Panc1 (cell line): Measurements from ENCODE around the gene IL16. TPM values are rescaled to one million over a fixed set of nuclear protein-coding genes. Genes with fewer than 3 reads are reported as not detected.

Experiments used
- ATAC-seq: fragments of 200-7000 bp; cut with Tn5 transposase; 2 replicates; pipeline ENCODE4 v1.9.1; 2020; ENCODE audit warnings: mild to moderate bottlenecking, moderate library complexity
- BruUV-seq: library from RNA; stranded (reverse); fragments of 400-500 nt; replicated peaks from 2 replicates; lab custom pipeline; 2021; lab: Mats Ljungman, UMichigan
- CTCF ChIA-PET: fragments of 300-600 bp; sonication (Branson Sonifier 250); formaldehyde crosslinking; loops from one replicate; lab custom pipeline; 2022; ENCODE audit warnings: antibody characterized with exemption; lab: Charles Lee
- POLR2A ChIA-PET: fragments of 300-600 bp; sonication (Branson Sonifier 250); formaldehyde crosslinking; loops from one replicate; lab custom pipeline; 2022; ENCODE audit warnings: antibody characterized with exemption; lab: Charles Lee
- DNase-seq: peaks from one replicate; pipeline ENCODE4 v3.0.0-alpha.2; 2010; ENCODE audit warnings: low read depth, low spot score
- H3K27ac ChIP-seq: 2 replicates; pipeline ENCODE4 v1.5.1; 2011; ENCODE audit warnings: mild to moderate bottlenecking, low read length, inconsistent platforms
- H3K27me3 ChIP-seq: fragments of 200-500 bp; sonication (Bioruptor generic); 2 replicates; pipeline ENCODE4 v1.6.0; 2014; ENCODE audit warnings: low read length, inconsistent platforms; ENCODE audit not compliant: control insufficient read depth, insufficient read depth
- H3K36me3 ChIP-seq: fragments of 200-500 bp; sonication (Bioruptor generic); 2 replicates; pipeline ENCODE4 v1.5.1; 2014; ENCODE audit warnings: inconsistent platforms, mild to moderate bottlenecking, low read length, moderate library complexity; ENCODE audit not compliant: control insufficient read depth, insufficient read depth
- H3K4me1 ChIP-seq: 2 replicates; pipeline ENCODE4 v1.5.1; 2011; ENCODE audit warnings: inconsistent platforms, mild to moderate bottlenecking, low read length, moderate library complexity; ENCODE audit not compliant: control insufficient read depth, insufficient read depth
- H3K4me3 ChIP-seq, 2 experiments: 2 replicates each; pipeline ENCODE4 v1.5.1; 2011 to 2012; ENCODE audit warnings: low read depth in 2 of 2, low read length in 2 of 2, mild to moderate bottlenecking in 2 of 2, inconsistent platforms in 1 of 2, moderate library complexity in 1 of 2
- H3K9me3 ChIP-seq: fragments of 200-500 bp; sonication (Bioruptor generic); 2 replicates; pipeline ENCODE4 v1.5.1; 2014; ENCODE audit warnings: low read depth, mild to moderate bottlenecking, inconsistent platforms, low read length, moderate library complexity; ENCODE audit not compliant: control insufficient read depth, insufficient read depth
- POLR2AphosphoS5 ChIP-seq: IDR thresholded peaks from 2 replicates; pipeline ENCODE4 v1.6.1; 2012; ENCODE audit warnings: mild to moderate bottlenecking, low read depth, low read length, moderate library complexity
- REST ChIP-seq, 2 experiments: IDR thresholded peaks; 2 replicates each; pipeline ENCODE4 v1.6.1; 2011 to 2012; ENCODE audit warnings: low read depth in 2 of 2, control low read depth in 1 of 2, low read length in 1 of 2, mild to moderate bottlenecking in 1 of 2, moderate library complexity in 1 of 2; ENCODE audit not compliant: insufficient read depth in 1 of 2
- SIN3A ChIP-seq: IDR thresholded peaks from 2 replicates; pipeline ENCODE4 v1.6.1; 2012; ENCODE audit warnings: low read depth, mild to moderate bottlenecking, low read length, moderate library complexity, borderline replicate concordance; ENCODE audit not compliant: insufficient read depth
- TCF7L2 ChIP-seq: IDR thresholded peaks from 2 replicates; pipeline ENCODE4 v1.6.1; 2011; ENCODE audit warnings: mild to moderate bottlenecking, low read depth, low read length, inconsistent platforms
- in situ Hi-C: cut with HindIII; loops from 2 replicates; pipeline ENCODE4 v1.10.0; 2016; ENCODE audit warnings: low sequenced_read_pairs, low pct_unique_long_range_greater_than_20kb
- intact Hi-C: fragments of 100-400 bp; cut with micrococcal nuclease; formaldehyde crosslinking; loops from one replicate; pipeline ENCODE4 v1.10.0; 2022; ENCODE audit not compliant: unreplicated experiment
- total RNA-seq: library from RNA; stranded (reverse); gene quantifications from one replicate; pipeline ENCODE4 v1.2.1, GENCODE V29; 2021; ENCODE audit not compliant: unreplicated experiment
- TF ChIP-seq, protein P1 (sequence below): fragments of 450-650 bp; IDR thresholded peaks from 2 replicates; pipeline ENCODE4 v1.5.1; 2017; ENCODE audit warnings: mild to moderate bottlenecking

The IL16 gene
- total RNA-seq, 1 experiment from 2014 or later, result 1.0 TPM

DNA sequence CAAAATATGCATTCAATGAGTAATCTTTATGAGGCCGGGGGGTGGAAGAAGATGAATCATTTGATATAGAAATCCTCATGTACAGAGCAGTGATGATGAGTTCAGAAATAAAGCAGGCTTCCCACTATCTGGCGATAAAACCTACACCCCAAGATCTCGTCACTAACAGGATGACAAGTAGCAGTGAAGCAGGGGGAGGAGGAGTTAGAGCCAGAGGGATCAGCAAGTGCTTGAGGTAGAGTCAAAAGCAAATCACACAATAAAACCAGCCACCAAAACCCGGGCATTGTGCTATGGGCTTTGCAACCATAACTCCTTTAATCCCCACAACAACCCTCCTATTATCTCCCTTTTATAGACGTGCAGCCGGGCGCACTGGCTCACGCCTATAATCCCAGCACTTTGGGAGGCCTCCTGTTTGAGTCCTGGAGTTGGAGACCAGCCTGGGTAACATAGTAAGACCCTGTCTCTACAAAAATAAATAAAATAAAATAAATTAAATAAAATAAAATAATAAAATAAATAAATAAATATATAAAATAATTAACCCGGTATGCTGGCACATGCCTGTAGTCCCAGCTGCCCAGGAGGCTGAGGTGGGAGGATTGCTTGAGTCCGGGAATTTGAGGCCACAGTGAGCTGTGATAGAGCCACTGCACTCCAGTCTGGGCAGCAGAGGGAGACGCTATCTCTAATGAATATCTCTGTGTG is 74.3 kb downstream of the IL16 start:
- no TSS peak for BruUV-seq
- Histone ChIP-seq H3K27ac (no peak overlapping the region), H3K9me3 (no peaks in the 10 kb centered on the region), H3K4me3 (no peak overlapping the region), H3K36me3 (no peaks in the 10 kb centered on the region), H3K27me3 (no peaks in the 10 kb centered on the region; the same call in 1 of the 2 replicates), H3K4me1 (peaks cover 4% of the 10 kb centered on the region; the same call in 1 of the 2 replicates)
- DNase-seq (no peak), ATAC-seq (no peak)
- in situ Hi-C loops (no loop called here), intact Hi-C loops (no loop called here)
- ChIA-PET POLR2A (interaction anchor here (0.6 kb wide), 1 partner anchor 116 kb away, joined by 4 read pairs; no protein-coding TSS in a partner anchor), CTCF (no interaction called here)
- TF ChIP-seq SIN3A (no peak), POLR2AphosphoS5 (no peak), REST (IDR thresholded peaks at IDR 0.05; ENCODE audit: insufficient read depth in 1 of 2, low read depth in 2 of 2, low read length in 1 of 2) (no peak), TCF7L2 (no peak)
- TF ChIP-seq, protein P1, sequence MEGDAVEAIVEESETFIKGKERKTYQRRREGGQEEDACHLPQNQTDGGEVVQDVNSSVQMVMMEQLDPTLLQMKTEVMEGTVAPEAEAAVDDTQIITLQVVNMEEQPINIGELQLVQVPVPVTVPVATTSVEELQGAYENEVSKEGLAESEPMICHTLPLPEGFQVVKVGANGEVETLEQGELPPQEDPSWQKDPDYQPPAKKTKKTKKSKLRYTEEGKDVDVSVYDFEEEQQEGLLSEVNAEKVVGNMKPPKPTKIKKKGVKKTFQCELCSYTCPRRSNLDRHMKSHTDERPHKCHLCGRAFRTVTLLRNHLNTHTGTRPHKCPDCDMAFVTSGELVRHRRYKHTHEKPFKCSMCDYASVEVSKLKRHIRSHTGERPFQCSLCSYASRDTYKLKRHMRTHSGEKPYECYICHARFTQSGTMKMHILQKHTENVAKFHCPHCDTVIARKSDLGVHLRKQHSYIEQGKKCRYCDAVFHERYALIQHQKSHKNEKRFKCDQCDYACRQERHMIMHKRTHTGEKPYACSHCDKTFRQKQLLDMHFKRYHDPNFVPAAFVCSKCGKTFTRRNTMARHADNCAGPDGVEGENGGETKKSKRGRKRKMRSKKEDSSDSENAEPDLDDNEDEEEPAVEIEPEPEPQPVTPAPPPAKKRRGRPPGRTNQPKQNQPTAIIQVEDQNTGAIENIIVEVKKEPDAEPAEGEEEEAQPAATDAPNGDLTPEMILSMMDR, result no peak

DNA sequence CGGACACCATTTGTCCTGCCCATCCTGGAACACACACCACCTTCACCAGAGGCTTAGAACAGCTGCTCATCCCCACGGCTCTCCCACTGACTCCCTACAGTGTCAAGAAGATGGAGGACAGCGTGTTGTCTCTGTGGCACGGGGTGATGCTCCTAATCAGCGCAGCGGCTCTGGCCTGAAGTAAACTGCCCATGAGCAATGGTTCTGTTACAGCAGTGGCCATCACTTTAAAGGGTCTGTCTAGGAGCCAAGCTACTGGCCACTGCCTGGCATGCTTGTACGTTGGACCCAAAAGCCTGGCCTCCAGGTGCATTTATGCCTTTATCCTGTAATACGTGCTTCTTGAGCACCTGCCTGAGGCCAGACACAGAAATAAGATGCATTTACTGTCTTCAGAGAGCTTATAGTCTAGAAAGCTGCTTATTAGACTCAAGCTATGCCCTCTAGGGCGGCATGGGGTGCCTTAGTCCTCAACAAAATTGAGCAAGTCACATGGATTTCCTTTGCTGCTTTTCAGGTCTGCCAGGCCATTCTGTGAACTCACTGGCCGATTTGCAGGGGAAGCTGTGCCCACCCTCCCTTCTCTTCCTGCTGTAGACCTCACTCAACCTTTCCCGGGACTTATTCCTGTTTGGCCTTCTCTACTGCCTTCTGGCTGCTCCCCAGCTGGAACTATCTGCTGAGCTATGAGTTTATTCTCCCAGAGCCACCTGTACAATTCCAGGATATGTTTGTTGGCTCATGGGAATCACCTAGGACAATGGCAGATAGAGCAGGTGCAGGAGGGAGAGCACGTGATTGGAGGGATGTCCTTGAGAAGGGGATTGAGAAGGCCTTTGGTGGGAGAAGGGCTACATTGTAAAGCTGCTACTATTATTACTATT is 75.3 kb downstream of the IL16 start:
- H3K4me1 ChIP-seq, result no peaks in the 10 kb centered on the region
- ChIA-PET POLR2A (interaction anchor here (0.6 kb wide), 1 partner anchor 117 kb away, joined by 4 read pairs; no protein-coding TSS in a partner anchor), CTCF (interaction anchor here (0.6 kb wide), 1 partner anchor 169 kb away, joined by 3 read pairs; no protein-coding TSS in a partner anchor)
- in situ Hi-C loops, result no loop called here
- H3K36me3 ChIP-seq, result no peaks in the 10 kb centered on the region
- no peaks in the 10 kb centered on the region; the same call in 1 of the 2 replicates for H3K27me3 ChIP-seq
- no peak for DNase-seq
- no peak overlapping the region for H3K4me3 ChIP-seq
- intact Hi-C loops, result no loop called here
- H3K27ac ChIP-seq, result no peak overlapping the region
- no peaks in the 10 kb centered on the region for H3K9me3 ChIP-seq
- no TSS peak for BruUV-seq
- TF ChIP-seq TCF7L2 (no peak), SIN3A (no peak), REST (IDR thresholded peaks at IDR 0.05; ENCODE audit: insufficient read depth in 1 of 2, low read depth in 2 of 2, low read length in 1 of 2) (no peak)
- TF ChIP-seq, protein P1, result no peak
- ATAC-seq, result no peak
